SK-N-SH treated with all-trans-retinoic acid at 6 μM for 48 hours (cell line): ENCODE results near the gene CST7.

Experiments used
- ATAC-seq: fragments of 200-7000 bp; cut with Tn5 transposase; 3 replicates; pipeline ENCODE4 v1.9.1; 2020; ENCODE audit warnings: mild to moderate bottlenecking, moderate library complexity
- BACH2 ChIP-seq: fragments of 250-450 bp; sonication (Bioruptor Pico); IDR thresholded peaks from 2 replicates; pipeline ENCODE4 v1.9.0; 2021; ENCODE audit warnings: mild to moderate bottlenecking, borderline replicate concordance
- GLIS3 ChIP-seq: fragments of 250-450 bp; sonication (Bioruptor Pico); IDR thresholded peaks from 2 replicates; pipeline ENCODE4 v1.5.0; 2020; ENCODE audit warnings: mild to moderate bottlenecking, moderate library complexity
- ISL1 ChIP-seq: fragments of 250-450 bp; sonication (Bioruptor Pico); IDR thresholded peaks from 2 replicates; pipeline ENCODE4 v2.1.2; 2022; ENCODE audit warnings: mild to moderate bottlenecking, moderate library complexity
- OSR1 ChIP-seq: fragments of 250-450 bp; sonication (Bioruptor Pico); IDR thresholded peaks from 2 replicates; pipeline ENCODE4 v1.8.0; 2022; ENCODE audit warnings: moderate library complexity, mild to moderate bottlenecking, inconsistent platforms
- TCF4 ChIP-seq: fragments of 250-450 bp; sonication (Bioruptor Pico); IDR thresholded peaks from 2 replicates; pipeline ENCODE4 v1.8.0; 2021; ENCODE audit warnings: mild to moderate bottlenecking, moderate library complexity, borderline replicate concordance
- TOX ChIP-seq: fragments of 250-450 bp; sonication (Bioruptor Pico); IDR thresholded peaks from 2 replicates; pipeline ENCODE4 v1.8.0; 2021; ENCODE audit warnings: mild to moderate bottlenecking, moderate library complexity, borderline replicate concordance
- ZFP3 ChIP-seq: fragments of 250-450 bp; sonication (Bioruptor Pico); IDR thresholded peaks from 2 replicates; pipeline ENCODE4 v1.5.0; 2020; ENCODE audit warnings: mild to moderate bottlenecking, moderate library complexity
- ZNF565 ChIP-seq: fragments of 450-650 bp; formaldehyde crosslinking; conservative IDR thresholded peaks from 2 replicates; pipeline ENCODE4 v1.5.0; 2020; ENCODE audit warnings: low read depth, mild to moderate bottlenecking, moderate library complexity
- ZNF70 ChIP-seq: fragments of 450-650 bp; formaldehyde crosslinking; IDR thresholded peaks from 2 replicates; pipeline ENCODE4 v1.5.0; 2020; ENCODE audit warnings: mild to moderate bottlenecking, moderate library complexity
- TF ChIP-seq, protein P1 (sequence below): fragments of 250-450 bp; sonication (Bioruptor Pico); IDR thresholded peaks from 2 replicates; pipeline ENCODE4 v1.5.1; 2021; ENCODE audit warnings: mild to moderate bottlenecking, moderate library complexity
- TF ChIP-seq, protein P2 (sequence below): fragments of 250-450 bp; sonication (Bioruptor Pico); IDR thresholded peaks from 2 replicates; pipeline ENCODE4 v1.5.0; 2020; ENCODE audit warnings: mild to moderate bottlenecking, moderate library complexity
- TF ChIP-seq, protein P3 (sequence below): fragments of 250-450 bp; sonication (Bioruptor Pico); IDR thresholded peaks from 2 replicates; pipeline ENCODE4 v1.5.1; 2020; ENCODE audit warnings: low read depth, mild to moderate bottlenecking, moderate library complexity
- TF ChIP-seq, protein P4 (sequence below): fragments of 250-450 bp; sonication (Bioruptor Pico); IDR thresholded peaks from 2 replicates; pipeline ENCODE4 v1.8.0; 2020; ENCODE audit warnings: mild to moderate bottlenecking, moderate library complexity, borderline replicate concordance
- TF ChIP-seq, protein P5 (sequence below): fragments of 250-450 bp; sonication (Bioruptor Pico); IDR thresholded peaks from 2 replicates; pipeline ENCODE4 v1.8.0; 2021; ENCODE audit warnings: low read depth, mild to moderate bottlenecking, moderate library complexity, borderline replicate concordance

Gene CST7

DNA sequence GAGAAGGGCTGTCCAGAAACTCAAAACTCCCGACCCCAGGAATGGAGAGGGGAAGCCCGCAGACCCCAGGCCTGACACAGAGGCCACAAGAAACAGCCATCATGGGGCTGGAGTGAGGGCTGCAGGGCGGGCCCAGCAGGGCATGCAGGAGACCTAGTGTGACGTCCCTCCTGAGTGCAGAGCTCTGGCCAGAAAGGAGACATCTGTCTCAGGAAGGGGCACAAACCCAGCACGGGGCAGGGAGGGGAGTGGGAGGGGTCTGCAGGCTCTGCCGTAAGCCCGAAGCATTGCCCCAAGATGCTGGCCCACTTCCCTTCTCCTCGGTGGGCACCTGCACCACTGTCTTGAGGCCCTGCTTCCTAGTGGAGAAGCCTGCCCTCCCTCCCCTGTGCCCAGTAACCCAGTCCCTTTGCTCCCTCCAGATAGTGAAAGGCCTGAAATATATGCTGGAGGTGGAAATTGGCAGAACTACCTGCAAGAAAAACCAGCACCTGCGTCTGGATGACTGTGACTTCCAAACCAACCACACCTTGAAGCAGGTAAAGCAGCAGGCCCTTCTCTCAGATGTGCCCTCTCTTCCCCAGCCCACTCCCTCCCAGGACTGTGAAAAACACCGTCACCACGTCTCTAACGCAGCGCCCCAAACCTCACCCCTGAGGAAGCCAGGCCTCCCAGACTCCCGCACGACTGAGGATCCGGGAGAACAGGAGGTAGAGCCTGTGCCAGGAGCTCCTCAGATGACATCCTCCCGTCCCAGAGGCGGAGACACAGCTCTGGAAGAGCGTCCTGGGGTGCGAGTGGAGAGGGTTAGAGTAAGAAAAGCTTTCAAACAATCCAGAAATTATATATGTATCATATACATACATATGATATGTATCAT lies 9.7 kb downstream of the CST7 start:
- no peak for ATAC-seq

DNA sequence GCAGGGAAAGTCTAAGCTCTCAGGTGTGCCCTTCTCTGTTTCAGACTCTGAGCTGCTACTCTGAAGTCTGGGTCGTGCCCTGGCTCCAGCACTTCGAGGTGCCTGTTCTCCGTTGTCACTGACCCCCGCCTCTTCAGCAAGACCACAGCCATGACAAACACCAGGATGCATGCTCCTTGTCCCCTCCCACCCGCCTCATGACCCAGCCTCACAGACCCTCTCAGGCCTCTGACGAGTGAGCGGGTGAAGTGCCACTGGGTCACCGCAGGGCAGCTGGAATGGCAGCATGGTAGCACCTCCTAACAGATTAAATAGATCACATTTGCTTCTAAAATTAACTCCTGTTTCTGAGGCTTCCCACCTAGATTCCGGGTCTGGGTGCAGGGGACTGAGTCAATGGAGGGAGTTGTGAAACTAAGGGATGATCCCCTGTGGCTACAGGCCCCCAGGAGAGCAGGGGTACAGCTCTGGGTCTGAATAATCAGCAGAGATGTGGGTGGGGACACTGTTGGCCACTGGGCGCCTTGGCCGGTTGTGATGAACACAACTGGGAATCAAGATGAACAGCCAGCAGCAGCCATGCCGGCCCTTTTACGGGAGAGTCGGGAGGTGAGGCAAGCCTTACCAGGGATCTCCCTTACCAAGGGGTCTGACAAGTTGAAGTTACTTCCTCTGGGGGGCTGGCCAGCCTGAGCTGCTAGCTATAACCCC lies 10.7 kb downstream of the CST7 start:
- ATAC-seq, result no peak
- TF ChIP-seq, protein P1, sequence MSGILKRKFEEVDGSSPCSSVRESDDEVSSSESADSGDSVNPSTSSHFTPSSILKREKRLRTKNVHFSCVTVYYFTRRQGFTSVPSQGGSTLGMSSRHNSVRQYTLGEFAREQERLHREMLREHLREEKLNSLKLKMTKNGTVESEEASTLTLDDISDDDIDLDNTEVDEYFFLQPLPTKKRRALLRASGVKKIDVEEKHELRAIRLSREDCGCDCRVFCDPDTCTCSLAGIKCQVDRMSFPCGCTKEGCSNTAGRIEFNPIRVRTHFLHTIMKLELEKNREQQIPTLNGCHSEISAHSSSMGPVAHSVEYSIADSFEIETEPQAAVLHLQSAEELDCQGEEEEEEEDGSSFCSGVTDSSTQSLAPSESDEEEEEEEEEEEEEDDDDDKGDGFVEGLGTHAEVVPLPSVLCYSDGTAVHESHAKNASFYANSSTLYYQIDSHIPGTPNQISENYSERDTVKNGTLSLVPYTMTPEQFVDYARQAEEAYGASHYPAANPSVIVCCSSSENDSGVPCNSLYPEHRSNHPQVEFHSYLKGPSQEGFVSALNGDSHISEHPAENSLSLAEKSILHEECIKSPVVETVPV, result no peak
- TF ChIP-seq, protein P2, sequence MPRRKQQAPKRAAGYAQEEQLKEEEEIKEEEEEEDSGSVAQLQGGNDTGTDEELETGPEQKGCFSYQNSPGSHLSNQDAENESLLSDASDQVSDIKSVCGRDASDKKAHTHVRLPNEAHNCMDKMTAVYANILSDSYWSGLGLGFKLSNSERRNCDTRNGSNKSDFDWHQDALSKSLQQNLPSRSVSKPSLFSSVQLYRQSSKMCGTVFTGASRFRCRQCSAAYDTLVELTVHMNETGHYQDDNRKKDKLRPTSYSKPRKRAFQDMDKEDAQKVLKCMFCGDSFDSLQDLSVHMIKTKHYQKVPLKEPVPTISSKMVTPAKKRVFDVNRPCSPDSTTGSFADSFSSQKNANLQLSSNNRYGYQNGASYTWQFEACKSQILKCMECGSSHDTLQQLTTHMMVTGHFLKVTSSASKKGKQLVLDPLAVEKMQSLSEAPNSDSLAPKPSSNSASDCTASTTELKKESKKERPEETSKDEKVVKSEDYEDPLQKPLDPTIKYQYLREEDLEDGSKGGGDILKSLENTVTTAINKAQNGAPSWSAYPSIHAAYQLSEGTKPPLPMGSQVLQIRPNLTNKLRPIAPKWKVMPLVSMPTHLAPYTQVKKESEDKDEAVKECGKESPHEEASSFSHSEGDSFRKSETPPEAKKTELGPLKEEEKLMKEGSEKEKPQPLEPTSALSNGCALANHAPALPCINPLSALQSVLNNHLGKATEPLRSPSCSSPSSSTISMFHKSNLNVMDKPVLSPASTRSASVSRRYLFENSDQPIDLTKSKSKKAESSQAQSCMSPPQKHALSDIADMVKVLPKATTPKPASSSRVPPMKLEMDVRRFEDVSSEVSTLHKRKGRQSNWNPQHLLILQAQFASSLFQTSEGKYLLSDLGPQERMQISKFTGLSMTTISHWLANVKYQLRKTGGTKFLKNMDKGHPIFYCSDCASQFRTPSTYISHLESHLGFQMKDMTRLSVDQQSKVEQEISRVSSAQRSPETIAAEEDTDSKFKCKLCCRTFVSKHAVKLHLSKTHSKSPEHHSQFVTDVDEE (CRISPR knock-in tag), result no peak
- TF ChIP-seq TOX (CRISPR knock-in tag), result no peak

More for the DNA sequence above, 9.7 kb downstream of the CST7 start:
- TF ChIP-seq, protein P3, sequence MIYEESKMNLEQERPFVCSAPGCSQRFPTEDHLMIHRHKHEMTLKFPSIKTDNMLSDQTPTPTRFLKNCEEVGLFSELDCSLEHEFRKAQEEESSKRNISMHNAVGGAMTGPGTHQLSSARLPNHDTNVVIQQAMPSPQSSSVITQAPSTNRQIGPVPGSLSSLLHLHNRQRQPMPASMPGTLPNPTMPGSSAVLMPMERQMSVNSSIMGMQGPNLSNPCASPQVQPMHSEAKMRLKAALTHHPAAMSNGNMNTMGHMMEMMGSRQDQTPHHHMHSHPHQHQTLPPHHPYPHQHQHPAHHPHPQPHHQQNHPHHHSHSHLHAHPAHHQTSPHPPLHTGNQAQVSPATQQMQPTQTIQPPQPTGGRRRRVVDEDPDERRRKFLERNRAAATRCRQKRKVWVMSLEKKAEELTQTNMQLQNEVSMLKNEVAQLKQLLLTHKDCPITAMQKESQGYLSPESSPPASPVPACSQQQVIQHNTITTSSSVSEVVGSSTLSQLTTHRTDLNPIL (CRISPR knock-in tag), result no peak
- TF ChIP-seq ISL1 (CRISPR knock-in tag), result no peak
- no peak for TF ChIP-seq BACH2 (CRISPR knock-in tag)
- TF ChIP-seq TCF4, result no peak

DNA sequence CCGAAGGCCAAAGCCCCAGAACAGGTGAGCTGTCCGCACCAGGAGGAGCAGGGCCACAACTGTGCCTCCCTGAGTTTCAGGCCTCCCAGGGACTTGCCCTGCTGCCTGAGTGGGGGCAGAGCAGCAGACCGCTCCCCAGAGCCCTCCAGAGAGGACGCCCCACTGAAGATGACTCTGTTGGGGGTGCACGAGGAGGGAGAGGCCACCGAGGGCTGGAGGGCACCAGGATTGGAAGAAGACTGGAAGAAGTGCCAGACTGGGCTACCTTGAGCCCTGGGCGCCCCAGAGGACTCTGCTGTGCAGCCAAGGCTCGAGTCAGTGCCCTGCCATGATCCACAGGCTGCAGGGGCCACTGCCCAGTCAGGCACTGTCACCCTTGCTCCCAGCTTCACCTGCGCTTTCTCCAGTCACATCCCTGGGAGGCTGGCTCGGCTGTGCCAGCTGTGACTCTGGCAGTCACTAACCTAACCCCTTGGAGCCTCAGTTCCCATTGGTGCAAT lies 11.3 kb downstream of the CST7 start:
- TF ChIP-seq, protein P4, sequence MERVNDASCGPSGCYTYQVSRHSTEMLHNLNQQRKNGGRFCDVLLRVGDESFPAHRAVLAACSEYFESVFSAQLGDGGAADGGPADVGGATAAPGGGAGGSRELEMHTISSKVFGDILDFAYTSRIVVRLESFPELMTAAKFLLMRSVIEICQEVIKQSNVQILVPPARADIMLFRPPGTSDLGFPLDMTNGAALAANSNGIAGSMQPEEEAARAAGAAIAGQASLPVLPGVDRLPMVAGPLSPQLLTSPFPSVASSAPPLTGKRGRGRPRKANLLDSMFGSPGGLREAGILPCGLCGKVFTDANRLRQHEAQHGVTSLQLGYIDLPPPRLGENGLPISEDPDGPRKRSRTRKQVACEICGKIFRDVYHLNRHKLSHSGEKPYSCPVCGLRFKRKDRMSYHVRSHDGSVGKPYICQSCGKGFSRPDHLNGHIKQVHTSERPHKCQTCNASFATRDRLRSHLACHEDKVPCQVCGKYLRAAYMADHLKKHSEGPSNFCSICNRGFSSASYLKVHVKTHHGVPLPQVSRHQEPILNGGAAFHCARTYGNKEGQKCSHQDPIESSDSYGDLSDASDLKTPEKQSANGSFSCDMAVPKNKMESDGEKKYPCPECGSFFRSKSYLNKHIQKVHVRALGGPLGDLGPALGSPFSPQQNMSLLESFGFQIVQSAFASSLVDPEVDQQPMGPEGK (CRISPR knock-in tag), result no peak
- TF ChIP-seq ZNF70 (CRISPR knock-in tag) (no peak), BACH2 (CRISPR knock-in tag) (no peak)
- no peak for ATAC-seq

DNA sequence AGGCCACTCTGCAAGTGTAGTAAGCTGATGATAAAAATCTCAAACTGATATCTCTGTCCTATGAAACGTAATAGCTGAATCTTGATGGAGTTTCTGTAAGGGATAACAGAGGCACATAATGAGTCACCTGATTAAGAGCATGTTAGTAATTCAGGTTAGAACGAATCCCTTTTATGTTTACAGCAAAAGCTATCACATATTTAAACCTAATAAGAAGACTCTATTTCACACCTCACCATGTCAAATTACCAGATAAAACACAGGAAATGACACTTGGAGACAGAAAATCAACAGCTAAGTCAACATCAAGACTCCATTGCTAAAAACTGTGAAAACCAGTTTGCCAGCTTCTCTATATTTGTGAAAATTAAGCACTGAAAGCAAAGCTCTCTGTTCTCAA lies 11.8 kb downstream of the CST7 start:
- no peak for ATAC-seq
- TF ChIP-seq GLIS3 (CRISPR knock-in tag), result no peak

DNA sequence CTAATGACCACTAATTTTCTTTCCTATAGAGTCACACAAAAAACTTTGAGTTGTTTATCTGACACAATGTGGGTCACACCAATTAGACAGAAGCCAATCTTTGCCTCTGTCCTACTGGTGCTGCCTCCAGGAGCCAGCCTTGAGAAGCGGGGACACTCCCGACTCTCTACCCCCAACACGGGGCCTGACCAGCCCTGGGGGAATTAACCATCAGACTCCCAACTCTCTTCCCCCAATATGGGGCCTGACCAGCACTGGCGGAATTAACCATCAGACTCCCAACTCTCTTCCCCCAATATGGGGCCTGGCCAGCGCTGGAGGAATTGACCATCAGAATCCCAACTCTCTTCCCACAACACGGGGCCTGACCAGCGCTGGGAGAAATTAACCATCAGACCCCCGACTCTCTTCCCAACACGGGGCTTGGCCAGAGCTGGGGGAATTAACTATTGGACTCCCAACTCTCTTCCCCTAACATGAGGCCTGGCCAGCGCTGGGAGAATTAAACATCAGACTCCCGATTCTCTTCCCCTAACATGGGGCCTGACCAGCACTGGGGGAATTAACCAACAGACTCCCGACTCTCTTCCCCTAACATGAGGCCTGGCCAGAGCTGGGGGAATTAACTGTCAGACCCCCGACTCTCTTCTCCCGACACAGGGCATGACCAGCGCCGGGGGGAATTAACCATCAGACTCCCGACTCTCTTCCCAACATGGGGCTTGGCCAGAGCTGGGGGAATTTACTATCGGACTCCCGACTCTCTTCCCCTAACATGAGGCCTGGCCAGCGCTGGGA lies 12.5 kb downstream of the CST7 start:
- no peak for ATAC-seq
- TF ChIP-seq BACH2 (CRISPR knock-in tag) (no peak), ISL1 (CRISPR knock-in tag) (no peak), OSR1 (CRISPR knock-in tag) (no peak), ZNF565 (CRISPR knock-in tag) (no peak), TOX (CRISPR knock-in tag) (no peak), ZFP3 (CRISPR knock-in tag) (no peak)
- TF ChIP-seq, protein P1, result no peak
- TF ChIP-seq, protein P3 (CRISPR knock-in tag), result no peak
- TF ChIP-seq, protein P4 (CRISPR knock-in tag), result no peak
- TF ChIP-seq, protein P5, sequence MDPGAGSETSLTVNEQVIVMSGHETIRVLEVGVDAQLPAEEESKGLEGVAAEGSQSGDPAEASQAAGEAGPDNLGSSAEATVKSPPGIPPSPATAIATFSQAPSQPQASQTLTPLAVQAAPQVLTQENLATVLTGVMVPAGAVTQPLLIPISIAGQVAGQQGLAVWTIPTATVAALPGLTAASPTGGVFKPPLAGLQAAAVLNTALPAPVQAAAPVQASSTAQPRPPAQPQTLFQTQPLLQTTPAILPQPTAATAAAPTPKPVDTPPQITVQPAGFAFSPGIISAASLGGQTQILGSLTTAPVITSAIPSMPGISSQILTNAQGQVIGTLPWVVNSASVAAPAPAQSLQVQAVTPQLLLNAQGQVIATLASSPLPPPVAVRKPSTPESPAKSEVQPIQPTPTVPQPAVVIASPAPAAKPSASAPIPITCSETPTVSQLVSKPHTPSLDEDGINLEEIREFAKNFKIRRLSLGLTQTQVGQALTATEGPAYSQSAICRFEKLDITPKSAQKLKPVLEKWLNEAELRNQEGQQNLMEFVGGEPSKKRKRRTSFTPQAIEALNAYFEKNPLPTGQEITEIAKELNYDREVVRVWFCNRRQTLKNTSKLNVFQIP (CRISPR knock-in tag), result no peak
